ENCODE measurements around the gene KLRC4. TPM values are rescaled to one million over a fixed set of nuclear protein-coding genes. Genes with fewer than 3 reads are reported as not detected.
A peak's percentile ranks its signal among the peaks of the same experiment; 100 is the strongest.
"Not testable (repeated sequence)": the region's sequence is repeated elsewhere in the genome, so short reads cannot be mapped to it uniquely, and the experiment has no call there.

The KLRC4 gene, protein sequence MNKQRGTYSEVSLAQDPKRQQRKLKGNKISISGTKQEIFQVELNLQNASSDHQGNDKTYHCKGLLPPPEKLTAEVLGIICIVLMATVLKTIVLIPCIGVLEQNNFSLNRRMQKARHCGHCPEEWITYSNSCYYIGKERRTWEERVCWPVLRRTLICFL
- total RNA-seq (0.13 TPM), polyA plus RNA-seq (ENCODE audit: insufficient read depth in 1 of 8, insufficient read length in 8 of 8, low replicate concordance in 1 of 8) (under 1 TPM in 1 of 8 donors, not detected in 7; 0.11 TPM)
- long read RNA-seq, donor 1 = 0 reads
- long read RNA-seq, donor 2 = 0 reads
- long read RNA-seq, donor 3 = 0 reads
- long read RNA-seq, donor 4 = 0 reads
- long read RNA-seq, donor 5 = 0 reads
- long read RNA-seq, donor 6 = 0 reads
- long read RNA-seq, donor 7 = 0 reads
- long read RNA-seq, donor 8 = 0 reads
- long read RNA-seq, donor 9 = 0 reads
- long read RNA-seq, donor 10 = 0 reads
- long read RNA-seq, donor 11 = 0 reads

DNA sequence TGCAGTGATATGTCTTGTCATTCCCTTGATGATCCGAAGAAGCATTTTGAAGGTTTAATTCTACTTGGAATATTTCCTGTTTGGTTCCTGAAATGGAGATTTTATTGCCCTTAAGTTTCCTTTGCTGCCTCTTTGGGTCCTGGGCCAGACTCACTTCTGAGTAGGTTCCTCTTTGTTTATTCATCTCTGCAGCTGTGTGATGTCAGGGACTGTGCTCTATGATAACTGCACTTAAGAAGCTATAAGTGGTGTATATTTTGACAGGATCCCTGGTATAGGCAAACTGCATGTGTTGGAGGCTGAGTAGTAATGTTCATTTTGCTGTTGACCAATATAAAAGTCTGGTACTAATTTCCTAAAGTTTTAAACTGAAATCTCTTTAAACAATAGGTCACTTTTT, at the start of gene KLRC4:
KLRC4 (minus strand) TSS at position 366 of the 400 bp plus-strand sequence; CDS start at position 184, 182 bp downstream.
- Histone ChIP-seq H3K36me3 (ENCODE audit: control insufficient read depth, insufficient read depth, low read length) (no peaks in the 10 kb centered on the region), H3K27me3 (ENCODE audit: control insufficient read depth, insufficient read depth, low read length) (no peaks in the 10 kb centered on the region), H3K4me1 (ENCODE audit: control insufficient read depth, insufficient read depth, low read length) (no peaks in the 10 kb centered on the region), H3K27ac (ENCODE audit: low read length) (no peak within 1 kb of the TSS), H3K4me3 (ENCODE audit: low read length) (no peak within 1 kb of the TSS), H3K9me3 (replicated peaks; ENCODE audit: control insufficient read depth, low read depth, low read length) (no peaks in the 10 kb centered on the region)
- no CpG with 5 or more reads among the region's 1 CpG for WGBS (ENCODE audit: insufficient coverage)
- peak; percentile 46 for DNase-seq

GRCh38 chr12:10457760-10458159, 48.2 kb upstream of the KLRC4 start:
- peaks cover 21% of the 10 kb centered on the region for H3K9me3 ChIP-seq (replicated peaks; ENCODE audit: control insufficient read depth, low read depth, low read length)
- no peaks in the 10 kb centered on the region for H3K4me1 ChIP-seq (ENCODE audit: control insufficient read depth, insufficient read depth, low read length)
- no peak overlapping the region for H3K27ac ChIP-seq (ENCODE audit: low read length)
- no peaks in the 10 kb centered on the region for H3K36me3 ChIP-seq (ENCODE audit: control insufficient read depth, insufficient read depth, low read length)
- no peak for DNase-seq
- H3K4me3 ChIP-seq (ENCODE audit: low read length) = no peak overlapping the region
- 76% methylated on average over 3 of the region's 3 CpGs for WGBS (ENCODE audit: insufficient coverage)
- H3K27me3 ChIP-seq (ENCODE audit: control insufficient read depth, insufficient read depth, low read length) = no peaks in the 10 kb centered on the region

DNA sequence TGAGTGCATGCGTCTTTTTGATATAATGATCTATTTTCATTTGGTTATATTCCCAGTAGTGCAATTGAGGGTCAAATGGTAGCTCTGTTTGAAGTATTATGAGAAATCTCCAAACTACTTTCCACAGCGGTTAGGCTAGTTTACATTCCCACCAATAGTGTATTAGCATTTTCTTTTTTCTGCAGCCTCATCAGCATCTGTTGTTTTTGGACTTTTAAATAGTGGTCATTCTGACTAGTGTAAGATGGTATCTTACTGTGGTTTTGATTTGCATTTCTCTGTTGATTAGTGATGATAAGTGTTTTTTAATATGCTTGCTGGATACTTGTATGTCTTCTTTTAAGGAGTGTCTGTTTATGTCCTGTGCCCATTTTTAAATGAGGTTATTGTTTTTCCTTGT, 47.3 kb upstream of the KLRC4 start:
- Histone ChIP-seq H3K9me3 (replicated peaks; ENCODE audit: control insufficient read depth, low read depth, low read length) (peaks cover 21% of the 10 kb centered on the region), H3K27ac (ENCODE audit: low read length) (no peak overlapping the region), H3K27me3 (ENCODE audit: control insufficient read depth, insufficient read depth, low read length) (no peaks in the 10 kb centered on the region), H3K4me1 (ENCODE audit: control insufficient read depth, insufficient read depth, low read length) (no peaks in the 10 kb centered on the region), H3K4me3 (ENCODE audit: low read length) (no peak overlapping the region), H3K36me3 (ENCODE audit: control insufficient read depth, insufficient read depth, low read length) (no peaks in the 10 kb centered on the region)
- WGBS (ENCODE audit: insufficient coverage) = no CpG with 5 or more reads among the region's 2 CpGs
- no peak for DNase-seq

- Histone ChIP-seq H3K27ac (ENCODE audit: low read length) (no peak overlapping the region), H3K4me3 (ENCODE audit: low read length) (no peak overlapping the region), H3K27me3 (ENCODE audit: control insufficient read depth, insufficient read depth, low read length) (no peaks in the 10 kb centered on the region), H3K4me1 (ENCODE audit: control insufficient read depth, insufficient read depth, low read length) (no peaks in the 10 kb centered on the region), H3K36me3 (ENCODE audit: control insufficient read depth, insufficient read depth, low read length) (no peaks in the 10 kb centered on the region), H3K9me3 (replicated peaks; ENCODE audit: control insufficient read depth, low read depth, low read length) (peaks cover 19% of the 10 kb centered on the region)
- DNase-seq = no peak
- no CpG with 5 or more reads among the region's 1 CpG for WGBS (ENCODE audit: insufficient coverage)
These were observed 46.2 kb upstream of the KLRC4 start for GRCh38 chr12:10455766-10456165.

DNA sequence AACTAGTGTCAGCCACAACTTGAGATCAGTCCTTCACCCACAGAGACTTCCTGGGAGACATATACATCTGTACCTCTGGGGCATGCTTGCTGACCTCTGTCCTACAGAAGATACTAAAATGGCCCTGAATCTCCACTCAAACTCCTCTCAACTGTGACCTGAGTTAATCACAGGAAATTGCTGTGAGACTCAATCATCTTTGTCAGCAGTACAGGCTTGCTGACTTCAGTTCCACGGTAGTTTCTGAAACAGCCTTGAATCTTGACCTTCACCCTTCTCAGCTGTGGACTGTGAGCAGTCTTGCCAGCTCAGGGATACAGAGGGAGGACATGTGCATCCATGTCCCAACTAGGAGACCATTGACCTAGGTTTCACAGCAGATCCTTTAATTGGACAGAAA, 45.0 kb upstream of the KLRC4 start:
- no peak overlapping the region for H3K27ac ChIP-seq (ENCODE audit: low read length)
- H3K36me3 ChIP-seq (ENCODE audit: control insufficient read depth, insufficient read depth, low read length) = no peaks in the 10 kb centered on the region
- 67% methylated on average over 1 of the region's 1 CpG for WGBS (ENCODE audit: insufficient coverage)
- no peak overlapping the region for H3K4me3 ChIP-seq (ENCODE audit: low read length)
- no peak for DNase-seq
- H3K9me3 ChIP-seq (replicated peaks; ENCODE audit: control insufficient read depth, low read depth, low read length) = peaks cover 19% of the 10 kb centered on the region
- no peaks in the 10 kb centered on the region for H3K27me3 ChIP-seq (ENCODE audit: control insufficient read depth, insufficient read depth, low read length)
- no peaks in the 10 kb centered on the region for H3K4me1 ChIP-seq (ENCODE audit: control insufficient read depth, insufficient read depth, low read length)

- H3K4me1 ChIP-seq (ENCODE audit: control insufficient read depth, insufficient read depth, low read length) = no peaks in the 10 kb centered on the region
- no peaks in the 10 kb centered on the region for H3K27me3 ChIP-seq (ENCODE audit: control insufficient read depth, insufficient read depth, low read length)
- H3K27ac ChIP-seq (ENCODE audit: low read length) = no peak within 1 kb of the TSS
- no CpG with 5 or more reads among the region's 2 CpGs for WGBS (ENCODE audit: insufficient coverage)
- no peak for DNase-seq
- H3K4me3 ChIP-seq (ENCODE audit: low read length) = no peak within 1 kb of the TSS
- no peaks in the 10 kb centered on the region for H3K36me3 ChIP-seq (ENCODE audit: control insufficient read depth, insufficient read depth, low read length)
- peaks cover 19% of the 10 kb centered on the region for H3K9me3 ChIP-seq (replicated peaks; ENCODE audit: control insufficient read depth, low read depth, low read length)
These were observed 43.6 kb upstream of the KLRC4 start, which contains the start of gene KLRC1 for GRCh38 chr12:10453156-10453555. Gene KLRC1, minus strand, starts transcription at chr12:10453377. Its CDS starts 2,221 bp downstream, at chr12:10451156.

GRCh38 chr12:10448236-10448635, 38.7 kb upstream of the KLRC4 start:
- Histone ChIP-seq H3K27me3 (ENCODE audit: control insufficient read depth, insufficient read depth, low read length) (no peaks in the 10 kb centered on the region), H3K9me3 (replicated peaks; ENCODE audit: control insufficient read depth, low read depth, low read length) (no peaks in the 10 kb centered on the region), H3K27ac (ENCODE audit: low read length) (no peak overlapping the region), H3K36me3 (ENCODE audit: control insufficient read depth, insufficient read depth, low read length) (no peaks in the 10 kb centered on the region), H3K4me3 (ENCODE audit: low read length) (no peak overlapping the region), H3K4me1 (ENCODE audit: control insufficient read depth, insufficient read depth, low read length) (no peaks in the 10 kb centered on the region)
- no peak for DNase-seq
- no CpG with 5 or more reads among the region's 4 CpGs for WGBS (ENCODE audit: insufficient coverage)

DNA sequence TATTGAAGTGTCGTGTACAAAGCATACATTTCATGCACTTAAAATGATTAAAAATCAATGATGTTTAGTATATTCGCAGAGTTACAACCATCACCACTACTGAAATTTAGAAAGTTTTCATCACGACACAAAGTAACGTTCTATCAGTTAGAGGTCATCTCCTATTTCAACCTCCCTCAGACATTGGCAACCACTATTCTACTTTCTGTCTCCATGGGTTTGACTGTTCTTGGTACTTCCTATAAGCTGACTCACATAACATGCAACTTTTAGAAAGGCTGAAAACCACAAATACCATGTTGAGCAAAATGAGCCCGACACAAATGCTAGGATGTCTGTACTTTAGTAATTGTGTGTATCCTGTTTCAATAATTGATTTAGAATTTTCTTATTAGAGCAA, 36.5 kb upstream of the KLRC4 start:
- DNase-seq; H3K4me1 ChIP-seq (ENCODE audit: control insufficient read depth, insufficient read depth, low read length); H3K36me3 ChIP-seq (ENCODE audit: control insufficient read depth, insufficient read depth, low read length); H3K27me3 ChIP-seq (ENCODE audit: control insufficient read depth, insufficient read depth, low read length); H3K27ac ChIP-seq (ENCODE audit: low read length); H3K9me3 ChIP-seq (replicated peaks; ENCODE audit: control insufficient read depth, low read depth, low read length); H3K4me3 ChIP-seq (ENCODE audit: low read length): not testable (repeated sequence)
- WGBS (ENCODE audit: insufficient coverage) = 100% methylated on average over 2 of the region's 5 CpGs

DNA sequence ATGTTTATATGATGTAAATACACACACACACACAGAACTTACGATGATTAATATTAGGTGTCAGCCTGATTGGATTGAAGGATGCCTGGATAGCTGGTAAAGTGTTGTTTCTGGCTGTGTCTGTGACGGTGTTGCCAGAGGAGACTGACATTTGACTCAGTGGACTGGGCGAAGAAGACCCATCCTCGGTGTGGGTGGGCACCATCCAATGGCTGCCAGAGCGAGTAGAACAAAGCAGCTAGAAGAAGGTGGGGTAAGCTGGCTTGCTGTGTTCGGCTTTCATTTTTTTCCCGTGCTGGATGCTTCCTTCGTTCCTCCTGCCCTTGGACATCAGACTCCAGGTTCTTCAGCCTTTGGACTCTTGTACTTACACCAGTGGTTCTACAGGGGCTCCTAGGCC, 31.6 kb upstream of the KLRC4 start:
- WGBS (ENCODE audit: insufficient coverage) = 90% methylated on average over 6 of the region's 8 CpGs
- H3K36me3 ChIP-seq (ENCODE audit: control insufficient read depth, insufficient read depth, low read length); H3K9me3 ChIP-seq (replicated peaks; ENCODE audit: control insufficient read depth, low read depth, low read length); H3K27me3 ChIP-seq (ENCODE audit: control insufficient read depth, insufficient read depth, low read length); H3K27ac ChIP-seq (ENCODE audit: low read length); DNase-seq; H3K4me3 ChIP-seq (ENCODE audit: low read length); H3K4me1 ChIP-seq (ENCODE audit: control insufficient read depth, insufficient read depth, low read length): not testable (repeated sequence)

DNA sequence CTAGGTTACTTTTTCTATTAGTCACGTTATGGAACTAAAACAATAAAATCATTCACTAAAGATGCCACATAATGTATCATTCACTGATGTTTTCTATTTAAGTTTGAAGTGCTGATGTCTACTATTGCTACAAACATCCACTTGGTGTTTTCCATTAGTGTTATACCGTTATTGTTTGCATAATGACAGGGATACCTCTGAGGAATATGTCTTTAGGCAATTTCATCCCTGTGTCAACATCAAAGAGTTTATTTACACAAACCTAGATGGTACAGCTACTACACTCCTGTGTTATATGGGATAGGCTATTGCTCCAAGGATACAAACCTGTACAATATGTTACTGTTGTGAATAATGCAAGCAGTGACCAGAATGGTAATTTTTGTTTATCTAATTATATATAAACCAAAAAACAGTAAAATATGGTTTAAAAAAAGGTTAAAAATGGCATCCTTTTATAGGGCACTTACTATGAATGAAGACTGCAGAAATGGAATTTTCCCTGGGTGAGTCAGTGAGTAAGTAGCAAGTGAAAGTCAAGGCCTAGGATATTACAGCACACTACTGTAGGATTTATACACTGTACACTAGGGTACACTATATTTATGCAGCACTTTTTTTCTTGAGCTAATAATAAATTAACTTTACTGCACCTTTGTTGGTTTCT, 30.2 kb upstream of the KLRC4 start:
- not testable (repeated sequence) for H3K27me3 ChIP-seq (ENCODE audit: control insufficient read depth, insufficient read depth, low read length); DNase-seq; H3K36me3 ChIP-seq (ENCODE audit: control insufficient read depth, insufficient read depth, low read length); H3K27ac ChIP-seq (ENCODE audit: low read length); H3K9me3 ChIP-seq (replicated peaks; ENCODE audit: control insufficient read depth, low read depth, low read length); H3K4me3 ChIP-seq (ENCODE audit: low read length); H3K4me1 ChIP-seq (ENCODE audit: control insufficient read depth, insufficient read depth, low read length)
- WGBS (ENCODE audit: insufficient coverage) = no CpG with 5 or more reads among the region's 2 CpGs

All from muscle of leg (tissue), 16 donors.